Muscle of back (tissue), 13 donors: Measurements from ENCODE around the gene C1QA. TPM values are rescaled to one million over a fixed set of nuclear protein-coding genes. Genes with fewer than 3 reads are reported as not detected.

ENCODE experiments used
- DNase-seq, 3 donors: peaks; one replicate each; pipeline versions ENCODE4 v3.0.0 to v3.0.0-alpha.2; 2013
- long read RNA-seq, 9 donors: transcript quantifications; one replicate each; lab custom pipeline, GENCODE V29; 2026
- polyA plus RNA-seq, 10 donors: library from polyadenylated mRNA; unstranded; fragments of 120-200 nt; gene quantifications; one replicate each; pipeline ENCODE4 v1.2.1, GENCODE V29; 2013; ENCODE audit not compliant: insufficient read length in 10 of 10

Gene C1QA
- polyA plus RNA-seq, result 10 to 100 TPM; 18.0 to 41.3 (median 27.7) TPM
- long read RNA-seq, donor 1, transcript C1QA-201 (3 exons, 1,143 nt), result major isoform, 19 of 29 reads
- long read RNA-seq, donor 1, partial matches to known transcripts, result 7 of 29 reads
- long read RNA-seq, donor 1, other reads (novel, unspliced or antisense), result 0 of 29 reads
- long read RNA-seq, donor 2, transcript C1QA-201 (3 exons, 1,143 nt), result major isoform, 10 of 16 reads
- long read RNA-seq, donor 2, partial matches to known transcripts, result 5 of 16 reads
- long read RNA-seq, donor 2, other reads (novel, unspliced or antisense), result 0 of 16 reads
- long read RNA-seq, donor 3, result 0 reads
- long read RNA-seq, donor 4, transcript C1QA-201 (3 exons, 1,143 nt), result major isoform, 15 of 16 reads
- long read RNA-seq, donor 4, partial matches to known transcripts, result 0 of 16 reads
- long read RNA-seq, donor 4, other reads (novel, unspliced or antisense), result 0 of 16 reads
- long read RNA-seq, donor 5, transcript C1QA-201 (3 exons, 1,143 nt), result major isoform, 21 of 22 reads
- long read RNA-seq, donor 5, partial matches to known transcripts, result 0 of 22 reads
- long read RNA-seq, donor 5, other reads (novel, unspliced or antisense), result 0 of 22 reads
- long read RNA-seq, donor 6, transcript C1QA-201 (3 exons, 1,143 nt), result major isoform, 6 of 21 reads
- long read RNA-seq, donor 6, partial matches to known transcripts, result 11 of 21 reads
- long read RNA-seq, donor 6, other reads (novel, unspliced or antisense), result 0 of 21 reads
- long read RNA-seq, donor 7, transcript C1QA-201 (3 exons, 1,143 nt), result major isoform, 8 of 9 reads
- long read RNA-seq, donor 7, partial matches to known transcripts, result 0 of 9 reads
- long read RNA-seq, donor 7, other reads (novel, unspliced or antisense), result 0 of 9 reads
- long read RNA-seq, donor 8, transcript C1QA-201 (3 exons, 1,143 nt), result major isoform, 15 of 20 reads
- long read RNA-seq, donor 8, partial matches to known transcripts, result 0 of 20 reads
- long read RNA-seq, donor 8, other reads (novel, unspliced or antisense), result 0 of 20 reads
- long read RNA-seq, donor 9, partial matches to known transcripts, result 0 of 1 reads
- long read RNA-seq, donor 9, other reads (novel, unspliced or antisense), result 0 of 1 reads

- peak in 2 of 3 donors; percentile 11 to 53 for DNase-seq
Measured at GRCh38 chr1:22636353-22636752, at the start of gene C1QA. Gene C1QA (plus strand): TSS chr1:22636628. CDS start chr1:22637617, 989 bp downstream.

GRCh38 chr1:22587247-22587646 lies 49.2 kb upstream of the C1QA start:
- DNase-seq, result no peak

GRCh38 chr1:22588899-22589422 lies 47.5 kb upstream of the C1QA start:
- DNase-seq, result no peak

- DNase-seq, result no peak
Measured at GRCh38 chr1:22591576-22591975, 44.9 kb upstream of the C1QA start.

- DNase-seq, result no peak
Measured at GRCh38 chr1:22592051-22592450, 44.4 kb upstream of the C1QA start.

- DNase-seq, result no peak
Measured at GRCh38 chr1:22592919-22593790, 43.3 kb upstream of the C1QA start.

GRCh38 chr1:22594396-22594795 lies 42.0 kb upstream of the C1QA start:
- DNase-seq, result no peak

- no peak for DNase-seq
Measured at GRCh38 chr1:22595108-22595507, 41.3 kb upstream of the C1QA start.

GRCh38 chr1:22597301-22597965 lies 39.0 kb upstream of the C1QA start:
- DNase-seq, result no peak

GRCh38 chr1:22597996-22598395 lies 38.4 kb upstream of the C1QA start:
- DNase-seq, result no peak

- DNase-seq, result no peak
Measured at GRCh38 chr1:22598736-22599135, 37.7 kb upstream of the C1QA start.

- DNase-seq, result no peak
Measured at GRCh38 chr1:22600071-22600816, 36.2 kb upstream of the C1QA start.

- no peak for DNase-seq
Measured at GRCh38 chr1:22600817-22601605, 35.4 kb upstream of the C1QA start.

GRCh38 chr1:22601610-22602009 lies 34.8 kb upstream of the C1QA start:
- DNase-seq, result no peak

- no peak for DNase-seq
Measured at GRCh38 chr1:22602060-22602740, 34.2 kb upstream of the C1QA start.

GRCh38 chr1:22606161-22606560 lies 30.3 kb upstream of the C1QA start:
- DNase-seq, result no peak

- peak in 2 of 3 donors; percentile 5 to 20 for DNase-seq
Measured at GRCh38 chr1:22607154-22607553, 29.3 kb upstream of the C1QA start.

GRCh38 chr1:22608361-22608760 lies 28.1 kb upstream of the C1QA start:
- no peak for DNase-seq
